Central memory CD4-positive, alpha-beta T cell (primary cell): ENCODE measurements around the gene PEF1.
A peak's percentile ranks its signal among the peaks of the same experiment; 100 is the strongest.

Source experiments
- DNase-seq: peaks from one replicate; pipeline ENCODE4 v3.0.0; 2022

PEF1 gene

DNA sequence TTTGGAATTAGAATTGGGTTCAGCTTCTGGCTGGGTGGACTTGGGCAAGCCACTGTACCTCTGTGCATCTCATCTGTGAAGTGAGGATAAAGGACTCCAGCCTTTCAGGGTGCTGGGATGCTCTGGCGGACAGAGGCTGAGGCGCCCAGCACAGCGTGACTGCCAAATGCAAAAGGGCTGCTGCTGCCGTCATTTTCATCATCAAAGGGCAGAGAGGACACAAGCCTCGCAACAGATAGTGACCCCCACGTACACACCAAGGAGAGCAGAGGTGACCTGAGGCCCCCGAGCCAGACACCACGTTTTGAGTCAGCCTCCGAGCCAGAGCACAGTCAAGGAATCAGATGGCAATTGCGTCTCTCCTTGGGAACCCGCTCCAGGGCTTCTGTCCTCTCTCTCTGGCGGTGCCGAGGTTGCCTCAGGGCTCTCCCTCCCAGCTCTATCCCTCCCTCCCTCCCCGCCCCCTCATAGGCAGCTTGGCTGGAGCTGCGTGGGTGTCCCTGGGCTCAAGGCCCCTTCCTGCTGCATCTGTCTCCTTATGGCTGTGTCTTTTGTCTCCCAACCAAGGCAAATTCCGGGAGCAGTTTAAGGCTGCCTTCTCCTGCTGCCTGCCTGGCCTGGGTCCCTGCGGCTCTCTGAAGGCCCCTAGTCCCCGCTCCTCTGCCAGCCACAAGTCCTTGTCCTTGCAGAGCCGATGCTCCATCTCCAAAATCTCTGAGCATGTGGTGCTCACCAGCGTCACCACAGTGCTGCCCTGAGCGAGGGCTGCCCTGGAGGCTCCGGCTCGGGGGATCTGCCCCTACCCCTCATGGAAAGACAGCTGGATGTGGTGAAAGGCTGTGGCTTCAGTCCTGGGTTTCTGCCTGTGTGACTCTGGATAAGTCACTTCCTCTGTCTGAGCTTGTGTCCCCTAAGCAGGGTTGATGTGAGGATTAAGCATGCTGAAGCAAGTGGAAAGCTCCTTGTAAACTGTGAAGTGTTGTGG is 18.2 kb downstream of the PEF1 start:
- DNase-seq, result no peak

DNA sequence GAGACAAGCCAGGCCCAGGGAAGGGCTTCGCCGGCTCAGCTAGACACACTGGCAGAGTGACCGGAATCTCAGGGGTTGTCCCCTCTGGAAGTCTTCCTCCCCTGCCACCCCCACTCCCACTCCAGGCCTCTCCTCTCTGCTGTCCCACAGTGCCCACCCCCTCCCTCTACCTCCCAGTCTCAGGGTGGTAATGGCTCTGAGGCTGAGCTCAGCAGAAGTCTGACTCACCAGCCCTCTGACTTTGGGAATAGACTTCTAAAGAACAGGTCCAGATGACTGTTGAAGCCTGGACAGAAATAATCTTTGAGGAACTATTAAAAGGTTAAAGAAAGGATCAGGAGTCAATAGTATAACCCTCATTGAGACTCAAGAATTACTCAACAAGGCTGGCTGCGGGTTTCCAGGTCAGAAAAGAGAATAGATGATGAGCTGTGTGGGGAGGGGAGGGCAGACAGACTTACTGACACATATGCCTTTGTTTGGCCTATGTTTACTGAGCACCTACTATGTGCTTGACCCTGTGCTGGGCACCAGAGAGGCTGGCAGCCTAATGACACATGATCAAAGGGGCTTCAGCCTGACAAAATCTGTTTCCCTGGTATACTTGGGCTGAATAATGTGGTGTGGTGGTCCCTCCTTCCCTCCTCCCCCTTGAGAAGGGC is 19.0 kb downstream of the PEF1 start:
- no peak for DNase-seq

DNA sequence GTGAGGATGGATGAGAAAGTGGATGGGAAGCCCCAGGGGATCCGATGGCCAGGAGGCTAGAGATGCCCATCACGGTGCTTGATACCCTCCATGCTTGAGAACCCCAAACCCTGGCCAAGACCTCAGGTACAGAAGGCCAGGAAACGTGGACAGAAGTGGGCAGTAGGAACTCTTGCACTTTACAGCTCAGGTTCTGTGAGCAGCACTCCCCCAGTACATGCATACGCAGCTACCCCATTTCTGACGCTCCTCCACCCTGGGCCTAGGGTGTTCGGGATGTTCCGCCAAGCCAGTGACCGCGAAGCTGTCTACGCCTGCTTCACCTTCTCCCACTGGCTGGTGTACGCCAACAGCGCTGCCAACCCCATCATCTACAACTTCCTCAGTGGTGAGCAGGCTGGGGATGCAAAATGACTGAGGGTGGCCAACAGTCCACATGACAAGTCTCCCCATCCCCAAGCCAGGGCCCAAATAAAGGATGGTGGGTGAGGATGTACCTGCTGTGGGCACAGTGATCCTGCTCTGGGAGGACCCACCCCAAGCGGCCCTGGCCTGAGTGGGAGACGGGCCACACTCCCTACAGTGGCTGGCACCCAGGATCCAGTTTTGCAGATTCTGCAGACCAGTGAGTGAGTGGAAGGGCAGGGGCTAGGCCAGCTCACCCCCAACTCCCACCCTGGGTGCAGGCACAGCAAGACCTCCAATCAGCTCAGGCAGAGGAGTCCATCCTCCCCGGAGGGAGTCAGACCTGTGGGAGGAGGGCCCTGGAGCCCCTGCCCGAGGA is 19.8 kb downstream of the PEF1 start:
- no peak for DNase-seq

DNA sequence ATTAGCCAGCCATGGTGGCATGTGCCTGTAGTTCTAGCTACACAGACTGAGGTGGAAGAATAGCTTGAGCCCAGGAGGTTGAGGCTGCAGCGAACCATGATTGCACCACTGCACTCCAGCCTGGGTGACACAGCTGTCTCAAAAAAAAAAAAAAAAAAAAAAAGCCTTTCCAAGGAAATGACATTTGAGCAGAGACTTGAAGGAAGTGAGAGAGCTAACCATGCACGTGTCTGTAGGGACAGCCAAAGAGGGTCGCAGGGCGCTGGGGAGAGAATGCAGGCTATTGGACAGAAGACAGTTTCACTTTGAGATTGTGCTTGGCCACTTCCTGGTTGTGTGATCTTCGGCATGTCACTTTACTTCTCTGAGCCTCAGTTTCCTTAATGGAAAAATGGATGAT is 20.4 kb downstream of the PEF1 start:
- DNase-seq, result no peak

DNA sequence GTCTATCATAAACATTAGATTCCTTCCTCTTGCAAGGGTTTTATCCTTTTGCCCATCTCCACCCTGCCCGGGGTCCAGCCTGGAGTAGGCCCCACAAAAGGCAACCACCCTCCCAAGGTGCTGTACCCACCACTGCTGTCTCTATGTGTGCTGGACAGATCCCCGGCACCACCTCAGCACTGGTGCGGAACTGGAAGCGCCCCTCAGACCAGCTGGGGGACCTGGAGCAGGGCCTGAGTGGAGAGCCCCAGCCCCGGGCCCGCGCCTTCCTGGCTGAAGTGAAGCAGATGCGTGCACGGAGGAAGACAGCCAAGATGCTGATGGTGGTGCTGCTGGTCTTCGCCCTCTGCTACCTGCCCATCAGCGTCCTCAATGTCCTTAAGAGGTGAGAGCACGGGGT is 21.3 kb downstream of the PEF1 start:
- DNase-seq, result no peak

DNA sequence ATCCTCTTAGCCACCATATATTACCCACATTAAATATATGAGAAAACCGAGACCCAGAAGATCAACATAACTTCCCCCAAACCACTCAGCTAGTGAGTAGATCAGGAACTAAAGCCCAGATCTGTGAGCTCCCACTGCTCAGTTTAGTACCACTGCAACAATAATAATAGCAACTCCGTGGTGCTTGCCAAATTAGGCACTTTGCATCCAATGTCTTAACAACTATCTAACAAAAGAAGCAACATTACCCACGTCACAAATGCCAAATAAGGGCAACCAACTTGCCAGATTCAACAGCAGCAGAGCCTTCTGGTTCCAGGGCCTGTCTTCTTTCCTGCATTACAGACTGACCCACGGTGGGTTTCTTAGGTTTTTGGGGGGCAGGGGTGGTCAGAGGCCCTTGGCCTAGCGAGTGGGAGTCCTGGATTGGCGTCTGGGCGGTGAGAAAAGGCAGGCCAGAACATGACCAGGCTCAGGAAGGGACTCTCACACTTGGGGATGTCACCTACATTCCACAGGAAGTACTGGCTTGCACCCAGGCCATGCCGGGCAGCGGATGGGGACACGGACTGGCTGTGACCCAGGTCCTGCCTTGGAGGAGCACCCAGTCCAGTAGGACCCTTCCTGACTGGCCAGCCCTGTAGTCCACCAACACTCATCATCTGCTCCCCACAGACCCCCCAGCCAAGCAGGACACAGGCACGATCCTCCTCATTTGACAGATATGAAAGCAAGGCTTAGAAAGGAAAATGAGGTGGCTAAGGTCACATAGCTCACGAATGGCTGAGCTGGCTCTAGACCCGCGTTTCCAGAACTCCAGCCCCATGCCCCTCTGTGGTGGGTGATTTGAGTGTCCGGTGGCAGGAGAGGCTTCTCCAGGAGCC is 22.6 kb downstream of the PEF1 start:
- DNase-seq, result no peak

DNA sequence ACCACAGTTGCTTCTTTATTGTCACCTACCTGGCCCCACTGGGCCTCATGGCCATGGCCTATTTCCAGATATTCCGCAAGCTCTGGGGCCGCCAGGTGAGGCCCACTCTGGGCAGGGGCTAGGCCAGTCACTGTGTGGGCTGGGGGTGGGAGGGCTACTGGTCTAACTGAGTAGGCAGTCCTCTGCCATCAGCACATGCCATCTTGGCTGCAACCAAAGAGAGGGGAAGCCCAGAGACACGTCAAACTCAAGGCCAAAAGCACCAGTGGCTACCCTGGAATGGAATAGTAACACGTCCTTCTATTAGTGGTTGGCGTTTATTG is 23.2 kb downstream of the PEF1 start:
- DNase-seq, result no peak

DNA sequence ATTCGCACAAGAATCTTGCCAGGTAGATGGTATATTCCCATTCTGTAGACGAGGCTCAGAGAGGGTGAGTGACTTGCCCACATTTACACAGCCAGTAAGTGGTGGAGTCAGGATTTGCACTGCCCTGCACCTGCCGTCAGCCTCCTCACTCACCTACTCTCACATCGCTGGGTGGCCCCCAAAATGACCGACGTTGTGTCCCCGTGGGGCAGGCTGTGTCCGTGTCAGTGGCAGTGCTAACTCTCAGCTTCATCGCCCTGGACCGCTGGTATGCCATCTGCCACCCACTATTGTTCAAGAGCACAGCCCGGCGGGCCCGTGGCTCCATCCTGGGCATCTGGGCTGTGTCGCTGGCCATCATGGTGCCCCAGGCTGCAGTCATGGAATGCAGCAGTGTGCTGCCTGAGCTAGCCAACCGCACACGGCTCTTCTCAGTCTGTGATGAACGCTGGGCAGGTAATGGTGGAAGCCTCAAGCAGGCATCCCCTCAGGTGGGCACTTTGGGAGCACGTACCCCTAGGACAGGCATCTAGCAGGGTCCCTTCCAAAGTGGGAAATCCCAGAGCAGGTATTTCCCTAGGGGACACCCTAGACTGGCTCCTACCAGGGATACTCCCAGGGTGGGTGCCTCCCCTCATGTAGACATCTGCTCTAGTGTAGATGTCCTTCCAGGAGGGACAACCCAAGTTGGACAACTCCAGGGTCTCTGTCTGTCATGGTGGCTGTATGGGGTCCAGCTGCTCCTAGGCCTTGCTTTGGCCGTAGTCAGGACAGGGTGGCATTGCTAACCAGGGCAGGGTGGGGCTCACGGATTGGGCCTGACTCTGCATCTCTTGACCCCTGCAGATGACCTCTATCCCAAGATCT is 23.8 kb downstream of the PEF1 start:
- DNase-seq, result no peak

DNA sequence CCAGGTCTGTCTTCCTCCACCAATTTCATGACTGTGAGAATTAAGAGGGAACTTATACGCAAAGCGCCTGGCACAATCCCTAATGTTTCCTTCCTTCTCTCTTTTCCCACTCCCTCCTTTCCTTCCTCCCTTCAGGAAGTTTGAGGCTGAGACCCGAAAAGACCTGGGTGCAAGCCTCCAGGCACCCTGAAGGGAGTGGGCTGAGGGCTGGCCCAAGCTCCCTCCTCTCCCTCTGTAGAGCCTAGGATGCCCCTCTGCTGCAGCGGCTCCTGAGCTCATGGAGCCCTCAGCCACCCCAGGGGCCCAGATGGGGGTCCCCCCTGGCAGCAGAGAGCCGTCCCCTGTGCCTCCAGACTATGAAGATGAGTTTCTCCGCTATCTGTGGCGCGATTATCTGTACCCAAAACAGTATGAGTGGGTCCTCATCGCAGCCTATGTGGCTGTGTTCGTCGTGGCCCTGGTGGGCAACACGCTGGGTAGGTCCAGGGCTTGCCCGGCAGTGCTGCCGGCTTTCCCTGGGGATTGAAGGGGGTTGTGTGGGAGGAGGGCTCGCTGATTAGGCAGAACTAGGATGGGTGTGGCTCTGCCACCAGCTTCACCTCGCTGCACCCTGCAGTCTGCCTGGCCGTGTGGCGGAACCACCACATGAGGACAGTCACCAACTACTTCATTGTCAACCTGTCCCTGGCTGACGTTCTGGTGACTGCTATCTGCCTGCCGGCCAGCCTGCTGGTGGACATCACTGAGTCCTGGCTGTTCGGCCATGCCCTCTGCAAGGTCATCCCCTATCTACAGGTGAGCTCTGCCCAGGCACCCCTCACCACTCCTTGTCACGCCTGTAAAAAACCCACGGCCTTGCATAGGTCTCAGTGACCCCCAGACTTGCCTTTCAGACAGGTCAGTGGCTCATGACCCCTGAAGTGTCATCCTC is 25.5 kb downstream of the PEF1 start:
- DNase-seq, result no peak

DNA sequence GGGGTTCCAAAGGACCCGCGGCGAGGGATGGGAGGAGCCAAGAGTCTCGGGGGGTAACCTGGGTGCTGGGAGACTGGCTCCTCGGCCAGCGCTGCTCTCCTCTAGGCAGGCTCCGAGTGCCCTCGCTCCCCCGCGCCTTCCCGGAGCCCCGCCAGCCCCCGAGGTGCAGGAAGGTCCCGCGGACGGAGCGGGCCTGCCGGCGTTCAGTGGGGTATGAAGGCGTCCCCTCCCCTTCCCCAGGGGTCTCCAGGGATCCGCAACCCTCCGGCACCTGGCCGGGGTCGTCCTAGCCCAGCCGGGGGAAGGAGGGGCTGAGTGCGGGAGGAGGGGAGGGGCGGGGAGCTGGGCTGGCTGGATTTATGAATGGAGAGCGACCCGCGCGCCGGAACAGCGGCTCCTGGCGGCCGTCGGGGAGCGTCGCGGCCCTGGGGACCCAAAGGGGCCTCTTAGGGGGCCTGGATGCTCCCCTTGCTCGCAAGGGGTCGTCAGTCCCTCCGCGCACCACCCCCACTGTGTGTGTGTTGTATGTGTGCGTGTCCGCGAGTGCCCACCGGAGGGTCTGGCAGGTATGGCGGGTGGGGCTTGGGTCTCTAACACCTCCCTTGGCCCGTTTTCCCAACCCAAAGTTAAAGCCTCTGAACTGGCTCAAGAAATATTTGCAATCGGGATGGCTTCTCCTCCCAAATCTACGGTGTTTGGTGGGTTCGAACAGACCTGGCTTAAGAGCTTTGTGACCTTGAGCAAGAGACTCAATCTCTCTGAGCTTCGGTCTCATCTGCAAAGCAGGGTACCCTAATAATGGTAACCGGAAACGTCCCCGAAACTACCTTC is 26.5 kb downstream of the PEF1 start:
- DNase-seq, result peak; percentile 16

DNA sequence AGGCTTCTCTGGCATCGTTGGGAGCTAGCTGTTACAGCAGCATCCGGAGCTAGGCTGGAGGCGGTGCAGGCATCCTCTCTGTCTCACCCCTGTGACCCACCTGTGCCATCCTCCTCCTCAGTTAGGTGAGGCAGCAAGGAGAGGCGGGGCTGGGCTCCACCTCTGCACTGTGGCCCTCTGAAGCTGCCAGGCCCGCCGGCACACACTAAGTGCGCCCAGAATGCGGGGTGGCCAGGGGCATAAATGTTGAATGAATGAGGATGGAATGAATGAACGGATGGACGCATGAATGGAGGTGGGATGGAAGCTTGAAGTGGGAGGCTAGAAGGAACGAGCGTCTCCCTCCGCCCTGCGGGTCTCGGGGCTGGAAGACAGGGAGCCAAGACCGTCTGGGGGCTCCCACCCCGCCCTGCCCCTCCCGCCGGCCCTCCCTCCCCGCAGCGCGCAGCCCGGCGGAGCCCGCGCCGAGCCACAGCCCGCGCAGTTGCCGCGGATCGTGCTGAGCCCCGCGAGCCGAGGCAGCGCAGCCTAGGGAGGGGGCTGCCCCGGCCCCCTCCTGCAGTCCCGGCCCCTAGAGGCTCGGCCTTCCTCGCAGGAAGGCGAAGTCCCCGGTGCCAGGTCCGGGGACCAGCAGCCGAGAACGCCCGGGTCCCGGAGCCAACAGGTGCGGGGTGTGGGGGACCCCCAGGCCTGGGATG is 27.3 kb downstream of the PEF1 start, which contains the start of gene HCRTR1:
Gene HCRTR1, plus strand, starts transcription at position 472 of the 698 bp plus-strand sequence. CDS start 1,504 bp downstream, outside the sequence.
- DNase-seq, result no peak

DNA sequence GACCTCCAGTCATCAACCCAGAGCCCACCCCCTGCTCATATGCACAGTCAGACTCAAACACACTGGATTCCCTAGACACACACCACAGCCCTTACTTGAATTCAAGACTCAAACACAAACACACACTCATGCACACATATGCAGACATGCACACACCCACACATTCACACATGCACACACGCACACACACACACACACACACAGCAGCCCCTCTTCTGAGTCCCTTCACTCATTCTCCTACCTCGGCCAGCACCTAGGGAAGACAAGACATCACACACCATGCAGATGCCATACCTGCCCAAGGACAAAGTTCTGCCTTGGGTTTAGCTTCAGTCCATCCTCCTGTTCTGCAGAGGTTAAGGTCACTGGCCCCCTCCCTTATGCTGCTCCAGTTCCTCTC is 28.7 kb downstream of the PEF1 start:
- no peak for DNase-seq

DNA sequence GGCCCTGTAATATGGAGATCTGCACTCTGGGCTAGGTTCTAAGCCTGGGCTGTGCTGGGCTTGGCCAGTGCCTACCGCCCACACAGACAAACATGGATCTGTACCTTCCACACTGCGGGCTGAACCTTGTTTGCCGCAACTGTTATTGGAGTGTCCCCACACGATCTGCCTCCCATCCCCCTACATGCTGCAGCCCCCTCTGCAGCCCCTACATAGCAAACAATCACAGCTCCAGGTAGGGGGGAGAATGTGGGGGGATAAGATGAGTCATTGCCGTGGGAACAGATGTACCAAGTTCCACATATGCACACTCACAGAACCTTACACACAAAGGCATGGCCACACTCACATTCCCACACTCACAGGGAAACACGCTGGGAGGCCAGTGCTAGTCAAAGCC is 29.3 kb downstream of the PEF1 start:
- DNase-seq, result no peak

DNA sequence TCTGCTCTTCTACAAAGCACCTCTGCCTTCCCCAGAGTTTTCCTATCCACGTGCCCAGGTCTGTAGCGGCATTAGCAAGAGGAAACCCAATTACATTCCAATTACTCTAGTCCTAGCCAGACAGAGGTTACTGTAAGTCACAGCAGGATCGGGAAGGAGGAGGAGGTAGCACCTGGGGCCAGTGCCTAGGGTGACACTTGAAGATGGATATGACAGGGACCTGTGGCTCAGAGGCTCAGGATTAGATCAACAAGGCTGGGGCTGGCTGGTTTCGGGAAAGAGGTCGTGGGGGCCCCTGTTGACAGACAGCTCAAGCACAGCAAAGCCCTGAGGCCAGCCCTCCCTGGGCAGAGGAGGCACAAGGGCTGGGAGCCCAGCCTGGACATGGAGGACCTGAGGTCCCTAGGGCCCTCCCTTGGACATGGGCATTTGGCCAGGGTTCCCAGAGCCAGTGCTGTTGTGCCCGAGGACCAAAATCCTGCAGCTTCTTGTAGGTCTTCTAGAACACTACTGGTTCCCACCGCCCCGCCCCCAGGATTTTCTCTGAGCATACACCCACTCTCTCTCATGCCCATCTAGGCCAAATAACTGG is 30.2 kb downstream of the PEF1 start:
- DNase-seq, result no peak

DNA sequence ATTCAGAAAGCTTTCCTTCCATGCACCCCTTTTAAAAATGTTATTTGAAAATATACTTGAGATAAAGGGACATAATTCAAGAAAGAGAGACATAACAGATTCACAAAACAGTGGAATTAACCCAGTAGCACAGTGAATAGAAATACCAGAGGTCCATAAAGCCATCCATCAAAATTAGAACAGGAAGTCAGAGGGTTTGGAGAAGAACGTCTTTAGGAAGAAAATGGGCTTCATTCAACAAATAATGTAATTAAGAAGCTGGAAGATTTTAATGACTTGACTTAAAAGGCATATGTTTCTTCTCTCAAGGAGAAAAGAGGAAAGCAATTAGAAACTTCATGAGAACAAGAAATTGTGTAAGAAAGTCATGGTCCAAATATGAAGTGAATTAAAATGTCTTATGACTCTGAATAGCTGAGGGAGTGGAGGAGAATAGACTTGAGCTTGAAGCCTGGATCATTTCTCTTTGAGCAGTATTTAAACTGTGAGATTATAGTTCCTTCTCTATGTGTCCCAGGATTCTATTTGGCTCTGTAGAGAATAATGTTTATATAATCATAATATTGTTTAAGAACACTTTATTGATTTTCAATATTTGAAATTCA is 35.1 kb downstream of the PEF1 start:
- no peak for DNase-seq

DNA sequence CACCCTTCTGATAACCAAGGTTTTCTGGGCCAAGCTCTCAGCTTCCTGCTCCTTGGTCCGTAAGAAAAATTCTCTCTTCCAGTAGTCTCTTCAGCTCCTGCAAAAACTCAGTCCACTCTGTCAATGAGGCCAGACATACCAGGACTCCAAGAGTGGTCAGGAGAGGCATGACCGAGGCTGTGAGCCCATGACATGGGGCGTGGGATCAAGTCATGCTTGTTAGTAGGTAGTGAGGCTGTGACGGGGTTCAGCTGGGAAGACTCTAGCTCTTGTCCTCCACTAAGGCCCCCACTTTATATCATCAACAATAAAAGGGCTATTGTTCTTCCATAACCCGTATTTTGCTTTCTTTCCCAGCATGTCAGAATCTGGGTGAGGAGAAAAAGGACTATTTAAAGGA is 37.3 kb downstream of the PEF1 start:
- DNase-seq, result no peak

DNA sequence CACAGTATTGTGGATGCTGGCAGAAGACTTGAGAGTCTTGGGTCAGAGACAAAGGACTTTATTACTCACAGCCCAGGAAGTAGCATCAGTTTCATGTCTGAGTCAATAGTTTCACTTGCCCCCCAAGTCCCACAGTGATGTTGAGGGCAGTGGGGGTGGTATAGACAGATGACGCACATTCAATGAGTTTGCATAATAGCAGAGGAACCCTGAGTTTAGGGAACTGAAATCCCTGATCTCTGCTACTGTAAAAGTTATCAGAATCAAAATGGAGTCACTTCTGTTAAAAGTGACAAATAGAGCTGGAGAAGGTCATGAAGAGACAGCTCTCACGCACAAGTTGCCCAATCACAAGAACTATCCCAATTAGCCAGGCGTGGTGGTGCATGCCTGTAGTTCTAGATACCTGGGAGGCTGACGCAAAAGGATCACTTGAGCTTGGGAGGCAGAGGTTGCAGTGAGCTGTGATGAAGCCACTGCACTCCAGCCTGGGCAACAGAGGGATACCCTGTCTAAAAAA is 38.7 kb downstream of the PEF1 start:
- no peak for DNase-seq
